ENCODE data around the gene UNC13C. TPM values are rescaled to one million over a fixed set of nuclear protein-coding genes. Genes with fewer than 3 reads are reported as not detected.

The UNC13C gene
- total and polyA plus RNA-seq, 10 of the 15 experiments (the other 5 are each of a cell fraction or from before 2014, with no cell fraction given): 9.9 to 81.3 (median 25.0) TPM

- Histone ChIP-seq H2AFZ (ENCODE audit: control insufficient read depth, low read depth, low read length) (no peak overlapping the region), H3K4me1 (ENCODE audit: control insufficient read depth, insufficient read depth, low read length) (no peaks in the 10 kb centered on the region), H3K9me3 (replicated peaks; ENCODE audit: control insufficient read depth, insufficient read depth, low read length) (no peaks in the 10 kb centered on the region), H3K4me3 (no peak overlapping the region), H3K27ac (ENCODE audit: control insufficient read depth, insufficient read depth) (no peak overlapping the region), H3K9ac (ENCODE audit: control insufficient read depth, insufficient read depth, low read length) (no peak overlapping the region), H3K4me2 (ENCODE audit: control insufficient read depth, insufficient read depth) (no peak overlapping the region), H3K79me2 (ENCODE audit: control insufficient read depth, insufficient read depth, low read length) (no peaks in the 10 kb centered on the region), H3K36me3 (ENCODE audit: control insufficient read depth in 2 of 2, insufficient read depth in 2 of 2, low read length in 1 of 2) (no peaks in the 10 kb centered on the region), H4K20me1 (ENCODE audit: control insufficient read depth, insufficient read depth) (no peaks in the 10 kb centered on the region), H3K27me3 (replicated peaks in 1 of 2; ENCODE audit: control insufficient read depth in 2 of 2, insufficient read depth in 2 of 2, low read length in 1 of 2) (no peaks in the 10 kb centered on the region)
- ChIA-PET CTCF (interaction anchor here (1.0 to 2.4 kb wide), 6 partner anchors 9 to 44 kb away, joined by 3 to 5 read pairs (median 4); no protein-coding TSS in a partner anchor), SMC1A (ENCODE audit: uncharacterized antibody, unreplicated experiment) (interaction anchor here (0.7 to 3.5 kb wide), 15 partner anchors 16 to 184 kb away, joined by 3 to 12 read pairs (median 4); no protein-coding TSS in a partner anchor), RAD21 (ENCODE audit: unreplicated experiment) (interaction anchor here (1.0 to 1.8 kb wide), 10 partner anchors 21 to 318 kb away, joined by 3 to 5 read pairs (median 4); no protein-coding TSS in a partner anchor), POLR2A (interaction anchor here (1.5 kb wide), 1 partner anchor 17 kb away, joined by 3 read pairs; no protein-coding TSS in a partner anchor)
- intact Hi-C loops (cut with micrococcal nuclease; ENCODE audit: unreplicated experiment) (loop anchor here (5.0 kb wide), 1 partner anchor 100 kb away; no protein-coding TSS in a partner anchor), in situ Hi-C loops (cut with MboI) (no loop called here)
- no peak for FAIRE-seq
- BruUV-seq (replicated peaks): no TSS peak
- DNase-seq (ENCODE audit: low read depth, low spot score): no peak
- no peak for TF ChIP-seq BACH1 (IDR thresholded peaks at IDR 0.05; ENCODE audit: borderline replicate concordance)
- WGBS (ENCODE audit: insufficient coverage, insufficient replicate concordance, low lambda C conversion rate, missing lambda C conversion rate): 0% methylated on average over 1 of the region's 1 CpG
- peak; percentile 35; the same call in 1 of the 3 replicates for ATAC-seq
Observed at GRCh38 chr15:54387799-54388198, 409.6 kb downstream of the UNC13C start.

- DNase-seq (ENCODE audit: low read depth, low spot score) (no peak), FAIRE-seq (no peak), ATAC-seq (peak; percentile 19; the same call in 2 of the 3 replicates)
- ChIA-PET SMC1A (ENCODE audit: uncharacterized antibody, unreplicated experiment) (interaction anchor here (0.7 to 3.5 kb wide), 4 partner anchors 17 to 127 kb away, joined by 3 to 12 read pairs (median 5); no protein-coding TSS in a partner anchor), CTCF (no interaction called here), RAD21 (ENCODE audit: unreplicated experiment) (interaction anchor here (1.4 kb wide), 1 partner anchor 129 kb away, joined by 3 read pairs; no protein-coding TSS in a partner anchor), POLR2A (no interaction called here)
- Histone ChIP-seq H4K20me1 (ENCODE audit: control insufficient read depth, insufficient read depth) (no peaks in the 10 kb centered on the region), H2AFZ (ENCODE audit: control insufficient read depth, low read depth, low read length) (no peak overlapping the region), H3K4me2 (ENCODE audit: control insufficient read depth, insufficient read depth) (no peak overlapping the region), H3K9ac (ENCODE audit: control insufficient read depth, insufficient read depth, low read length) (no peak overlapping the region), H3K4me1 (ENCODE audit: control insufficient read depth, insufficient read depth, low read length) (no peaks in the 10 kb centered on the region), H3K79me2 (ENCODE audit: control insufficient read depth, insufficient read depth, low read length) (no peaks in the 10 kb centered on the region), H3K27ac (ENCODE audit: control insufficient read depth, insufficient read depth) (no peak overlapping the region), H3K36me3 (ENCODE audit: control insufficient read depth in 2 of 2, insufficient read depth in 2 of 2, low read length in 1 of 2) (no peaks in the 10 kb centered on the region), H3K9me3 (replicated peaks; ENCODE audit: control insufficient read depth, insufficient read depth, low read length) (no peaks in the 10 kb centered on the region), H3K27me3 (replicated peaks in 1 of 2; ENCODE audit: control insufficient read depth in 2 of 2, insufficient read depth in 2 of 2, low read length in 1 of 2) (no peaks in the 10 kb centered on the region), H3K4me3 (no peak overlapping the region)
- no TSS peak for BruUV-seq (replicated peaks)
- in situ Hi-C loops (cut with MboI): no loop called here
- 23% methylated on average over 1 of the region's 1 CpG for WGBS (ENCODE audit: insufficient coverage, insufficient replicate concordance, low lambda C conversion rate, missing lambda C conversion rate)
- intact Hi-C loops (cut with micrococcal nuclease; ENCODE audit: unreplicated experiment): loop anchor here (5.0 kb wide), 1 partner anchor 101 kb away; no protein-coding TSS in a partner anchor
- TF ChIP-seq POLR2AphosphoS5 (IDR thresholded peaks at IDR 0.05; ENCODE audit: low read length): no peak
- TF ChIP-seq CTCF (IDR thresholded peaks at IDR 0.05 in 2 of 3, conservative IDR thresholded peaks at IDR 0.05 in 1 of 3; ENCODE audit: control insufficient read depth in 2 of 3, extremely low read depth in 1 of 3, insufficient read depth in 1 of 3, low read depth in 3 of 3, low read length in 3 of 3): no peak
- TF ChIP-seq BCL11A (IDR thresholded peaks at IDR 0.05; ENCODE audit: low read depth, low read length): no peak
- TF ChIP-seq PAX5 (IDR thresholded peaks at IDR 0.05; ENCODE audit: borderline replicate concordance, low read depth, low read length): no peak
- no peak for TF ChIP-seq E2F4 (IDR thresholded peaks at IDR 0.05; ENCODE audit: low read depth, low read length)
- no peak for TF ChIP-seq HSF1 (IDR thresholded peaks at IDR 0.05; ENCODE audit: low read depth, low read length)
- TF ChIP-seq TCF12 (IDR thresholded peaks at IDR 0.05; ENCODE audit: low read depth, low read length): no peak
- TF ChIP-seq NKRF (conservative IDR thresholded peaks at IDR 0.05): no peak
- TF ChIP-seq YY1 (IDR thresholded peaks at IDR 0.05; ENCODE audit: low read depth, low read length): no peak
Observed at GRCh38 chr15:54388746-54389145, 410.5 kb downstream of the UNC13C start.

All from GM12878 (cell line).